HEK293 (cell line): Measurements from ENCODE around the gene PSME1.

Experiments
- CTCF ChIP-seq: fragments of 450-650 bp; formaldehyde crosslinking; IDR thresholded peaks from 2 replicates; pipeline ENCODE4 v1.5.1; 2016; ENCODE audit warnings: missing biosample characterization, missing genetic modification characterization
- KLF16 ChIP-seq: fragments of 450-650 bp; formaldehyde crosslinking; IDR thresholded peaks from 2 replicates; pipeline ENCODE4 v1.5.1; 2017; ENCODE audit warnings: missing biosample characterization, missing genetic modification characterization
- PBX3 ChIP-seq: sonication (generic); formaldehyde crosslinking; IDR thresholded peaks from 2 replicates; pipeline ENCODE4 v1.8.1; 2022; ENCODE audit warnings: mild to moderate bottlenecking, moderate library complexity, missing genetic modification reagents
- SETDB1 ChIP-seq: IDR thresholded peaks from one replicate; pipeline ENCODE4 v1.6.1; 2017; ENCODE audit warnings: mild to moderate bottlenecking, low read length, moderate library complexity, mixed read lengths; ENCODE audit not compliant: insufficient read length
- ZBTB11 ChIP-seq: fragments of 450-650 bp; formaldehyde crosslinking; conservative IDR thresholded peaks from 2 replicates; pipeline ENCODE4 v1.5.1; 2016; ENCODE audit warnings: low read depth, missing biosample characterization, missing genetic modification characterization
- ZBTB17 ChIP-seq: fragments of 450-650 bp; formaldehyde crosslinking; IDR thresholded peaks from 2 replicates; pipeline ENCODE4 v1.5.1; 2016; ENCODE audit warnings: missing biosample characterization, missing genetic modification characterization
- ZNF174 ChIP-seq: fragments of 450-650 bp; formaldehyde crosslinking; IDR thresholded peaks from 2 replicates; pipeline ENCODE4 v1.5.0; 2017; ENCODE audit warnings: missing biosample characterization, mild to moderate bottlenecking, missing genetic modification characterization
- ZNF398 ChIP-seq: fragments of 450-650 bp; formaldehyde crosslinking; IDR thresholded peaks from 2 replicates; pipeline ENCODE4 v1.5.1; 2017; ENCODE audit warnings: missing biosample characterization, missing genetic modification characterization
- ZNF830 ChIP-seq: fragments of 450-650 bp; IDR thresholded peaks from 2 replicates; pipeline ENCODE4 v1.5.0; 2018; ENCODE audit warnings: missing biosample characterization, missing genetic modification characterization, low read depth, mild to moderate bottlenecking, moderate library complexity
- ZSCAN5A ChIP-seq: fragments of 450-650 bp; formaldehyde crosslinking; IDR thresholded peaks from 2 replicates; pipeline ENCODE4 v1.5.1; 2016; ENCODE audit warnings: missing biosample characterization, missing genetic modification characterization

- TF ChIP-seq ZSCAN5A, result no peak
- no peak for TF ChIP-seq KLF16 (tag by site-specific recombination)
- no peak for TF ChIP-seq CTCF (tag by site-specific recombination)
- no peak for TF ChIP-seq ZNF398 (tag by site-specific recombination)
- no peak for TF ChIP-seq ZBTB11 (tag by site-specific recombination)
- TF ChIP-seq ZNF830 (tag by site-specific recombination), result no peak
- TF ChIP-seq ZBTB17 (tag by site-specific recombination), result no peak
- TF ChIP-seq SETDB1, result no peak
- TF ChIP-seq PBX3 (CRISPR knock-in tag), result no peak
- TF ChIP-seq ZNF174, result no peak
These were observed 25.5 kb upstream of the PSME1 start for GRCh38 chr14:24110523-24110922.
